Hindlimb muscle (tissue), 1 donor: ENCODE data around the gene MTG1. TPM values are rescaled to one million over a fixed set of nuclear protein-coding genes. Genes with fewer than 3 reads are reported as not detected.
"Not testable (repeated sequence)": the region's sequence is repeated elsewhere in the genome, so short reads cannot be mapped to it uniquely, and the experiment has no call there.

Experiments used
- DNase-seq: peaks from one replicate; pipeline ENCODE4 v3.0.0-alpha.2; 2013
- polyA plus RNA-seq: library from polyadenylated mRNA; unstranded; fragments of 120-200 nt; gene quantifications from one replicate; pipeline ENCODE4 v1.2.1, GENCODE V29; 2013; ENCODE audit not compliant: insufficient read length

MTG1 gene
- polyA plus RNA-seq, 1 donor = 47.4 TPM

DNA sequence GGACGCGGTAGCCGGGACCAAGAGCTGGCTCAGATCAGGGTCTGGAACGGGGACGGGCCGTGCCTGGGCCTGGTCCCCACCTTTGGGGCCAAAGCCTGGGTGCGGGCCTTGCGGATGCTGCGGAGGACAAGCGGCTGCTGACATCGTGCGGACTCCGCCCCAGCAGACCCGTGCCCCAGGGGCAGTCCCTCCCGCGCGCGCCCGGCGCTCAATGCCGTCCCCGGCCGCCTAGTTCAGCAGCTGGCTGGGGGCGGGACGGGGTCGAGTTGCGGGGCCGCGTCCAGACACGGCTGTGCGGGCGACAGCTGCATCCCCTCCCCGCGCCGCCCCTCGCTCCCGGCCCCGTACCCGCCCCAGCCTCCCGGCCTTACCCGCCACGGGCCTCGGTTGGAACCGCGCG is 30.1 kb downstream of the MTG1 start:
- not testable (repeated sequence) for DNase-seq

DNA sequence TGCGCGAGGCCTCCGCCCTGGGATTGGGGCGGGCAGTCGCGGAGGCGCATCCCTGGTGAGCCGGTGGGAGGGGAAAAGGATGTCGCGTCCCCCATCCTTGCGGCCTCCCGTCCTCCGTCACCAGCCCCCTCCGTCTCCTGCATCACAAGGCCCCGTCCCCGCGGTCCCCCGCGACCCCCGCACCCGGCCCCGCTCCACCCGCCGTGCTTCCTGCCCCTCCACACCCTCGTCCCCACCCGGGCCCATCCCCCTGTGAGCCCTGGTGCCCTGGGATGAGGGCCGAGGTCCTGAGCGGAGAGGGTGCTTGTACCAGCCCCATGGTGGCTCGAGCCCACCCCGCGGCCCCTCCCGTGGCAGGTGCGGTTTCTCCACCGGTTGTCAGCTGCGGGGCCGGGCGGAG is 30.6 kb downstream of the MTG1 start, which contains the start of gene SPRN:
Gene SPRN (minus strand): TSS at position 25 of the 400 bp plus-strand sequence. CDS start 944 bp downstream, outside the sequence.
- not testable (repeated sequence) for DNase-seq

DNA sequence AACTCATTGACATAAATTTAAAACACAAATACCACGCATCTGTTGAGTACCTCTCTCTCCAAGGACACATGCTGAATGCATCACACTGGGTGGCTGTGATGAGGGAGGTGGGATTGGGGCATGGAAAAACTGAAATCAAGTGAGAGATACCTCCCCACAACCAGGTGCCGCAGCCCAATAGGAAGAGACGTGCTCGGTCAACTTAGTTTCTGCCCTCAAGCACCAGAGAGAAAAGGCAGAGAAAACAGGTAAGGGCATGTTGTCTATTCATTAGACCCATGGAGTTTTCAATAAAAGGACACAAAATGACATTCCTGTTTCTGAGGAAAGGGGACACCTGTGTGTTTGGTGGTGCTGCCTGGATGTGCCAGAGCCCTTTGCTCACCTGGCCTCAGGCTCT is 35.6 kb downstream of the MTG1 start:
- DNase-seq = not testable (repeated sequence)

DNA sequence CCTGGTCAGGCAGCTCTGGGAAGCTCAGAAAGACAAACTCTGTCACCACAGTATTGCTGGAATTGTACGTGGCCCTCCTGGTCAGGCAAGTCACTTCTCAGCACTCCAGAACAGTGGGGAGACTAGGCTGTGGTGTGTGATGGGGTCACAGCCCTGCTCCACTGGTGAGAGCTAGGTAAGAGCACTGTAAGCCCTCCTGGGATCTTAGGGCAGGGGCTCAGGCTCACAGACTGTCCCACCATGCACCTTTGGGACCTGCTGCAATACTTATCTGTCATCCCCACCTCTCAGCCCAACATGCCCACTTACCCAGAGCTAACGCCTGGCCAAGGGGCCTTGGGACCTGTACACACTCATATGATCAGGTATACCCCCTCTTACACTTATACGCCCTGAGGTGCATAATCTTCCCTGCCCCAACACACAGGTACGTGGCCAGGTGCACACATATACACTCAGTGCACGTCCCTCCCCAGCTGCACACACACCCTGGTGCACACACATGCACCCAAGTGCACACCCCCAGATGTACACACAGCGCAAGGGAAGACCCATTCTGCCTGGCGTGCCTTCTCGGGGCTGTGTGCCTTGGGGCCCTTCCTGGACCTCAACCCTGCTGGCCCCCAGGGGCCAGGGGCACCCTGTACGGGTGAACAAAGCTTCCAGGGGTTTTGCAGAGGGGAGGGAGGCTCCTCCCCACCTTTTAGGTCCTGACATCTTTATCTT is 38.1 kb downstream of the MTG1 start:
- DNase-seq = not testable (repeated sequence)

DNA sequence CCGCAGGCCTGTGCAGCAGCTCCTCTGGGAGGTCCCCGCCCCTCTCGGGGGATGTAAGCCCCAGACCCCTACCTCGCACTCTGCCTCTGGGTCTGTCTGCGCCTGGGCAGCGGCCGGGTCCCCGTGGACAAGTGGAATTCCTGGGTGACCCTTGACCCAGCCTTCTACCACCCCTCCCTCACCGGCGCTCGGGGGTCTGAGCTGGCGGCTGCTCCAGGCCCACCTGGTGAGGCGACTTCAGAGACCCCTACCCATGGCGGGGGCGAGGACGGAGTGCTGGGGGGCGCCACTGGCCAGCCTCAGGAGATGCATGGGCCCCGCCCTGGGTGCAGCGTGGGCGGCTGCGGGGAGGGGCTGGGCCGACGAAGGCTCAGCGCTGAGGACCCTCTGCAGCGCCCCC is 38.8 kb downstream of the MTG1 start:
- DNase-seq = not testable (repeated sequence)

DNA sequence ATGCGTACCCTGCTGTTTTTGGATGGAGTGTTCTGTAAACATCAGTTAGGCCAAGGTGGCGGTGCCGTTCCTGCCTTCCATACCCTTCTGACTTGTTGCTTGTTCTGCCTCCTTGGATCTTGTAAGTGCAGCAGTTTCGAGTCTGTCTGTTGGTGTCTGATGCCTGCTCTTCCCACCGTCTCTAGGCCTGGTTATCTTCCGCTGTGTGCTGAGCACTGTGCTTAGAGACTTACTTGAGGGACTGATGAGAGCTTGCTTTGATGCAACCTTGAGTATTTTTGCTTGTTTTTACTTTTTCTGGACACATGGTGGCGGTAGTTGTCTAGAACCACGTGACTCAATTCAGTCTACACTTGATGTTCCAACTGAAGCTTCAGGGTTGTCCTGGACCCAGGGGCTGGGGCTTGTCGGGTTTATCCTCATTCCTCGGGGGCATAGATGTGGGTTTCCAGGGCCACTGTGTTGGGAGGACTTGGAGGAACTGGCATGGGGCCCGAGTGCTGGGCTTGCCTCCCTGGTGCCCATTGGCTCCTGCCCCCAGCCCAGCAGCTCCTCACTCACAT is 44.8 kb downstream of the MTG1 start:
- no peak for DNase-seq

DNA sequence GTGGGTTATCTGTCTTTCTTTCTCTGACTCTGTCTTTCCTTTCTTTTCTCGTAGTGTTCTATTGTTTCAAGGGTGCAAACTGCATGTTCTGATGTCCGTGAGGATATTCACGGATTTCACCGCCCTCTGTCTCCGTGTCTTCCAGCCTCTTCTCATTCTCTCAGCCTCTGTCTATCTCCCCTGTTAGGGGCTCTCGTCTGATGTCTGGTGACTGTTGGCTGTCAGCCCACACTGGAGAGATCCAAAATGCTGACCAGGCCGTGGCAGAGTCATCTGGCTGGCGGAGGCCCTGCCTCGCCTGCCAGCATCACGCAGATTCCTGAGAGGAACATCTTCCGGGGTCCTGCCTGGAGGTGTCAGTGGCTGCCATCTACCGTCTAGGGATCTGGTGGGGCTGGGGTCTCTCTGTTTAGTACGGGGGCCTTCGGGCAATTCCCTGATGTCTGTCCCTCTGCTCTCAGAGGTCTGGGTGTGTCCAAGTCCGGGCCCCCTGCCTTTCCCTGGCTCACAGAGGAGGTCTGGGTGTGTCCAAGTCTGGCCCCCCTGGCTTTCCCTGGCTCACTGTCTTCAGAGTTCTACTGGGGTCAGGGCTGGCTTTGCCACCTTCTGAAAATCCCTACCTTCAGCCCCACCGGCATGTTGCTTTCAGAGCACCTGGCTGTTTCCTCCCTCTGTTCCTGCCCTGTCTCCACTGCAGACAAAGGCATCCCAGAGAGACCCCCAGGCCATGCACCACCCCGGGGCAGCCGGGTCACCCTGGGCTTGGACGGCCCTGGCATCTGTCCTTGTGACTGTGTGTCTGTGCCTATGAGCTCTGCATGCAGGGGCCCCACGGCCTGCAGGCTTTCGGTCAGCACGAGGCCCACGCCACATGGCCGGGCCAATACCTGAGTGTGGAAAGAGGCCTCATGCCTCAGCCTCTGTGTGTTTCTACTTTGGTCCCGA is 45.8 kb downstream of the MTG1 start:
- no peak for DNase-seq

DNA sequence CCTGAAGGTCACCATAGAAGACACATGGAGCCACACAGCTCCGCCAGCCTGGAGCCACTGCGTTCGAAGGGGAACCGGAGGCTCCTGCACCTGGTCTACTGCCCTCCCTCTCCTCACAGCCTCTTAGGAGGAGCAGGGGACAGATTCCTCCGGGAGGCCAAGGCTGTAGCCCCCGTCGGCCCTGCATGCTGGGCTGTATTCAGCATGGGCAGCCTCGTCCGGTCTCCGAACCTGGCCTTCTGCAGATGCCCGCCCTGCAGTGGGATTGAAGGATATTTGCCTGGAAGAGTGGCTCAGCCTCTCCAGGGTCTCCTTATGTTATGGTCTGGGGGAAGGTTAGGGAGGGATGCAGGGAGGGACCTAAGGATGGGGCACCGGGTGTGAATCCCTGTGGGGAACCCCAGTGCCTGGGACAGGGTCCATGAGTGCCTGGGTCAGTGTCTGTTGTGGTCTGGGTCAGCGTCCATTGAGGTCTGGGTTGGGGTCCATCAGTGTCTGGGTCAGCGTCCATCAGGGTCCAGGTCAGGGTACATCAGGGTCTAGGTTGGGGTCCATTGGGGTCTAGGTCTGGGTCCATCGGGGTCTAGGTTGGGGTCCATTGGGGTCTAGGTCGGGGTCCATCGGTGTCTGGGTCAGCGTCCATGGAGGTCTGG is 46.8 kb downstream of the MTG1 start:
- DNase-seq = no peak

DNA sequence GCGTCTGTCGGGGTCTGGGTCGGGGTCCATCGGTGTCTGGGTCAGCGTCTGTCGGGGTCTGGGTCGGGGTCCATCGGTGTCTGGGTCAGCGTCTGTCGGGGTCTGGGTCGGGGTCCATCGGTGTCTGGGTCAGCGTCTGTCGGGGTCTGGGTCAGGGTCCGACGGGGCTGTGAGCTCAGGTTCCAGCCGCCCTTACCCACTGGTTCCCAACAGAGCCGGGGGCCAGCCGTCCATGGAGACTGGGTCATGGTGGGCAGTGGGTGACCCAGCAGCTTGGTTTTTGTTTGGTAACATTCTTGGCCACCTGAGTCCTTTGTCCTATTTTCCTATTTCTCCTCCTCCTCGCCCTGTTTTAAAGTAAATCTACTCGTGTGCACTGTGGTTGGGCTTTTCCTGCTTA is 47.4 kb downstream of the MTG1 start:
- DNase-seq = not testable (repeated sequence)

DNA sequence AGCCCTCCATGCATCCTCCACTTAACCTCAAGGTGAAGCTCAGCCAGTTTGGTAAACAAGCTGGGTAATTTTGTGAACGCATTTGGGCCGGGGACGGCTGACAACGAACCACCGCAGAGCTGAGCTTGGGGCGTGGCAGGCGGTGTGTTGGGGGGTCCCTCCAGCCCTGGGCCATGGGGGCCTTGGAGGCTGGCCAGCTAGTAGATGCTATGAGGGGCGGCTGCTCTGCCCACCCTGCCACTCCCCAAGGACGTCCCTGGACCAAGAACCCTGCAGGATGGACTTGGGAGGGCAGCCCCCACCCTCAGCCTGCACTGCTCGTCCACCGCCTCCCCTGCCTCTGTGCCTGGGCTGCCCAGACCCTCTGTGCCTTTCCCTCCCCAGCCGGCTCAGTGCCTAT is 47.8 kb downstream of the MTG1 start:
- no peak for DNase-seq

DNA sequence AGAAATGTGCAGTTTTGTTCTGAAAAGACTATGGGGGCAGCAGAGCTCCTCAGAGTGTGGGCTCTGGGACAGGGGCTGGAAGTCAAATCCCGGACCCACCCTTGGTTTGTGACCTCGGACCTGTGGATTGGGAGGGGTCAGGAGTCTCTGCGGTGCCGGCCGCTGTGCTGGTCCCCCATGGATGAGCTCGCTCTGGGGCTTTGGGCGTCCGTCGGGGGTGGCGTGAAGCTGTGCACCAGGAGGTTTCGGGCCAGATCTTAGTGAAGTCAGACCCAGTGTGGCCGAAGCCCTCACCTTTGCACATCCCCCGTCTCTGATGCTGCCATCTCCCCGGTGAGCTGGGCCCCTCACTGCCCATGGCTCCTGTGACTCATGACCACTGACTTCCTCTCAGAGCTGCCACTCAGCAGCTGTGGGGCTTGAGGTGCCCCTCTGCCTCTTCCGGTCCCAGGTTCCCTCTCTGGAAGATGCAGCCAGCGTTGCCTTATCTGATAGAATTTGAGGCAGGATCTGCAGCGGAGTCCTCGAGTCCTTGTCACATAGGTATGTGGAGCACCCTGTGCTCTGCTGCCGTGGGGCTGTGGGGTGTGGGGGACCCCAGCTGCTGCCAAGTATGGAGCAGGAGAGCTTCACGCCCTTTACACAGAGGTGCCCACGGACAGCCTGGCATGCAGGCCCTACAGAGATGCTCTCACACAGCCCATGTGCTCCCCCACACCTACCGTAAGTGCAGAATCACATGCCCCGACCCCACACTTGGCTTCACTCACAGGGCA is 48.4 kb downstream of the MTG1 start:
- no peak for DNase-seq

DNA sequence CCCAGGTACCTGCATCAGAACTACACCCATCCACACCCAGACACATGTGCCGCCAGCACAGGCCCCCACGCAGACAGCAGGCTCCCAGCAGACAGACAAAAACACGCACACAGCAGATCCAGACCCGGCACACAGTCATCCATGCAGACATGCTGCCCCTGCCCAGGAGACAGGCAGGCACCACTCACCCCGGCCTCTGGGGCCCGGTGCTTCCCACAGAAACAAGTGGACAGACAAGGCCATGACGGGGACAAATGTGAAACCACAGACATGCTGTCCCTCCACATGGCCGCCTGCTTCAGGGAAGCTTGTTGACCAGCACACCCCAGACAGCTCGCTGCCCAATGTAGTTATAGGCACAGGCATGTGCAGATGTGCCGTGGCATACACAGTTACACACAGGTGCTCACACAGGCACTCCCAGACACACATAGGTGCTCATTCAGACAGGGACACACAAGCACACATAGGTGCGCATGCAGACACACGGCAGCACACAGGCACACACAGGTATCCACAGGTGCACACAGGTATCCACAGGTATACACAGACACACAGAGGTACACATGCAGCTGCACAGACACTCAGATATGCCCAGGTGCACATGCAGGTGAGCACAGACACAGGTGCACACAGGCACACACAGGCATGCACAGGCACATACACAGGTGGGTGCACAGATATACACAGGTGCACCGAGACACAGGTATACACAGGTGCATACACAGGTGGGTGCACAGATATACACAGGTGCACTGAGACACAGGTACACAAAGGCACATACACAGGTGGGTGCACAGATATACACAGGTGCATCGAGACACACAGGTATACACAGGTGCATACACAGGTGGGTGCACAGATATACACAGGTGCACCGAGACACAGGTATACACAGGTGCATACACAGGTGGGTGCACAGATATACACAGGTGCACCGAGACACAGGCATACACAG is 49.3 kb downstream of the MTG1 start:
- no peak for DNase-seq

DNA sequence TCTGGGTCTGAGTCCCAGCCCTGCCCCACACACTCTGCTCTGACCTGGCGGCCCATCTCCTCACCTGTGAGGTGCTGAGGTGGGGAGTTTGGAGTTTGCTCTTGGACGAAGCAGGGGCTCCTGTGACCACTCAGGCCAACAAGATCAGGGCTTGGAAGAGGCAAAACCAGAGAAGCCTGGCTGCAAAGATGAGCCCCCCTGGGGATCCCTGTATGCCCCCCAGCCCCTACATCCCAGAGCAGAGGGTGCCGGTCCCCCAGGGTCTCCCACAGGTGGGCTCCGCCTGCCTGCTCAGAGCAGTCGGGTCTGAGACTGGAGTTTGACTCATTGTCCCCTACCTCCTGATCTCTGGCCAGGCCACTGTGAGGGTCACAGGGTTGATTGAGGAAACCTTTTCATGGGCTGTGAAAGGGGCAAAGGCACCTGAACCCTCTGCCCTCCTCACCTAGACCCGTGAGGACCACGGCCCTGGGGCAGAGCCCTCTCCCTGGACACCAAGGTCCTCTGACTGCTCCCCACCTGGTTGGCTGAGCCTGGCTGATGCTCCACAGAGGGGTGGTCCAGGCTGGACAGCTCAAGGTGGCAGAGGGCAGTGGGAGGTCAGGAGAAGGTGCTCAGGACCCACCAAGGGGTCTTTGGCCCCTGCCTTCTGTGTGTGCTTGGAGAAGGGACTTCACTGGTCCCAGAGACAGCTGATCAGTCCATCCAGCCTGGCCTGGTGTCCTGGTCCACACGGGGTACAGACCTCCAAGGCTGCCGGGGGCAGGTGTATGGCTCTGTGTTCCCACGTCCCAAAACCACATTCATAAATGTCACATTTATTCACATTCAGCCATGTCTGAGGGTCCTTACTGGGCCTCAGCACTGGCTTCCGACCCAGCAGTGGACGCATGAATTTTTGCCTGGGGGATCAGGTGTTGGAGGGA is 50.6 kb downstream of the MTG1 start:
- DNase-seq = no peak

DNA sequence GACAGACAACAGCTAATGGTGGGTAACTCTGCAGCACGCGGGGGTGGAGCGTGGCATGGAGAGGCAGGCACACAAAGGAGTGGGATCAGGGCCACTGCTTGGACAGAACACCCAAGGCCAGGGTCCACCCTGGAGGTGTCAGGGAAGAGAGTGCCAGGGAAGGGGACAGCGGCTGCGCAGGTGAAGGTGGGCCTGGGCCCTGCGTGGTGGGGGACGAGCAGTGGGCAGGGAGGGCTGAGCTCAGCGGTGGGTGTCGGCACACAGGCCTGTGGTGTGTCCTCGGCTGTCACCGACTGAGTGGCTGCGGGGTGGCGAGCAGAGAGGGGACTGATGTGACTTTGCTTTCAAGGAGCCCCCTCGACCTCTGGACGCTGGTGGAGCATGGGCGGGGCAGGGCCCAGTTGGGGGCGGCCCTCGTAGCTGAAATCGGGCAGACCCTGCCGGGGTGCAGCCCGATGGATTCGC is 51.3 kb downstream of the MTG1 start:
- DNase-seq = no peak

DNA sequence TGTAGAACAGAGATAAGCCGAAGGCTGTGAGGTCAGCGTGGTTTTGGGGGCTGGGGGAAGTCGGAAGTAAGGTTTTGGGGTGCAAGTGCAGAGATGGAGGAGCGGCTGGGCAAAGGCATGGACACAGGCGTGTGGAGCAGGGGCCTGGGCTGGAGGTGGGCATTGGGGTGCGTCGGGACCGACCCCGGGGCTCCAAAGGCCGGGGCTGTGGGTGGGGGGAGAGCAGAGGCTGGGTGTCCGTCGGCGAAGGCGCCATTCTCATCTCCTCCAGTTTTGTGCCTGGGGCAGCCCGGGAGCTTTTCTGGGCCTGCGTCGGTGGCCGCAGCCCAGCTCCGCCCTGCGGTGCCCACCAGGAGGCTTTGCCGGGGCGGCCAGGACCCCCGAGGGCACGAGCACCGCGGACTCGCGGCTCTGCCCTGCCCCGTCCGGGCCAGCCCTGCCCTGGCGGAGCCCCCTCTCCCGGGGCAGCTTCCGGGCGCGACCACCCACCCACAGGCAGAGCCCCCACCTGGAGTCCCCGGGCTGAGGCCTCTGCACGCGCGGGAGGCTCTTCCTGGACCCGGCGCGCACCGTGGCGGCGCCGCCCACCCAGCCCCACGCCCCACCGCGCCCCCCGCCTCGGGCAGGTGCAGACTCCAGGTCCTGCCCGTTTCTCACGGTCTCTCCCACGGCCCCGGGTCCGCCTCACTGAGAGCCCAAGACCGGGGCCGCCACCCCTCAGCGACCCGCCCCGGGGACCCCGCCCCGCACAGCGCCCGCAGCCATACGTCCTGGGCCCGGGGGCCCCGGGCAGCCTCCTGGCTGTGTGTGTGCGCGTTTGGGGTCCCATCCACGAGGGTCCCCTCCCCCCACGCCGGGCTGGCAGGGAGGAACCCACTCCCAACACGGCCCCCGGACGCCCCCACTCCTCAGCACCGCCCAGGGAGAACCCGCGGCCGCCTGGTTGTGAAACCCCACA is 52.1 kb downstream of the MTG1 start:
- no peak for DNase-seq

DNA sequence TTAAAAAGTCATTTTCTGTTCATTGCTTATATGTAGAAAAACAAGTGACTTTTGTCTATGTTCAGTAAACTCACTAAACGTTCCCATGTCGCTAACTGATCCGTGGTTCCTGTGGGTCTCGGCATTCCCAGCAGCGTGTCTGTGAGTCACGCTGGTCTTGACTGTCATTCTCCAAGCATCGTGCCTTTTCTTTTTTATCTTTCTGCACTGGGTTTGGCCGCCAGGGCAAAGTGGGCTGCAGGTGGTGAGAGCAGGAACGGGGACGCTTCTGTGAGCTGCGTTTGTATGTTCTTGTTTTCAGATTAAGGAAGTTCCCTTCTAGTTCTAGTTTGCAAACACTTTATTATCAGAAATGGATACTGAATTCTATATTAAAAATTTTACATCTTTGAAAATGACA is 53.0 kb downstream of the MTG1 start:
- no peak for DNase-seq

DNA sequence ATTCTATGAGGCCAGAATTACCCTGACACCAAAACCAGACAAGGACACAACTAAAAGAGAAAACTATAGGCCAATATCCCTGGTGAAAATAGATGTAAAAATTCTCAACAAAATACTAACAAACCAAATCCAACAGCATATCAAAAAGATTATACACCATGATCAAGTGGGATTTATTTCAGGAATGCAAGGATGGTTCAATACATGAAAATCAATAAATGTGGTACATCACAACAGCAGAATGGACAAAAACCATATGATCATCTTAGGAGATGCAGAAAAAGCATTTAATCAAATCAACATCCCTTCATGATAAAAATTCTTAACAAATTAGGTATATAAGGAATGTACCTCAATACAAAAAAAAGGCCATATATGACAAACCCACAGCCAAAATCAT is 54.2 kb downstream of the MTG1 start:
- DNase-seq = no peak

DNA sequence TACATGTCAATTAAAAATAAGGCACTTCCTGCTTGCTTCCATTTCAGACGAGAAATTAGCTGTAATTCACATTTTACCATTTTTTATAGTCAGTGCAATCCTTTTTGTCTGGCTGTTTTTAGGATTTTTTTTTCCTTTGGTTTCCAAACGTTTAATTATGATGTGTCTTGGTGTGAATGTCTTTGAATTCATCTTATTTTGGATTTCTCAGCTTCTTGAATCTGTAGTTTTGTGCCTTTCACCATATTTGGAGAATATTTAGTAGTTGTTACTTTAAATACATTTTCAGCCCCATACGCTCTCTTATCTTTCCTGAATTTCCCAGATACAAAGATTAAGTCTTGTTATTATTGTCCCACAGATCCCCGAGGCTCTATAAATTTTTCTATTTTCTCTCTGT is 57.4 kb downstream of the MTG1 start:
- DNase-seq = no peak
